GM23248 (cell line): ENCODE data around the gene PELO.

ENCODE experiments used
- EZH2 ChIP-seq: fragments of 200-600 bp; sonication (generic); IDR thresholded peaks from 2 replicates; pipeline ENCODE4 v1.6.1; 2018; ENCODE audit warnings: antibody characterized with exemption, mild to moderate bottlenecking; ENCODE audit not compliant: insufficient read depth, poor library complexity, severe bottlenecking
- EZH2phosphoT487 ChIP-seq: fragments of 200-600 bp; sonication (generic); IDR thresholded peaks from 2 replicates; pipeline ENCODE4 v1.6.1; 2018; ENCODE audit warnings: antibody characterized with exemption, moderate library complexity, mild to moderate bottlenecking, low read depth; ENCODE audit not compliant: insufficient read depth

- no peak for TF ChIP-seq EZH2
- no peak for TF ChIP-seq EZH2phosphoT487
These were observed 12.9 kb downstream of the PELO start for GRCh38 chr5:52800394-52801213.
